GM12873 (cell line): ENCODE data around the gene SHC1.

Experiments used
- TF ChIP-seq, protein P1 (sequence below): IDR thresholded peaks from 2 replicates; pipeline ENCODE4 v1.5.1; 2012; ENCODE audit warnings: low read depth, mild to moderate bottlenecking, moderate library complexity, low read length, control low read depth; ENCODE audit not compliant: insufficient read depth; ENCODE audit errors: missing control alignments

SHC1 gene

DNA sequence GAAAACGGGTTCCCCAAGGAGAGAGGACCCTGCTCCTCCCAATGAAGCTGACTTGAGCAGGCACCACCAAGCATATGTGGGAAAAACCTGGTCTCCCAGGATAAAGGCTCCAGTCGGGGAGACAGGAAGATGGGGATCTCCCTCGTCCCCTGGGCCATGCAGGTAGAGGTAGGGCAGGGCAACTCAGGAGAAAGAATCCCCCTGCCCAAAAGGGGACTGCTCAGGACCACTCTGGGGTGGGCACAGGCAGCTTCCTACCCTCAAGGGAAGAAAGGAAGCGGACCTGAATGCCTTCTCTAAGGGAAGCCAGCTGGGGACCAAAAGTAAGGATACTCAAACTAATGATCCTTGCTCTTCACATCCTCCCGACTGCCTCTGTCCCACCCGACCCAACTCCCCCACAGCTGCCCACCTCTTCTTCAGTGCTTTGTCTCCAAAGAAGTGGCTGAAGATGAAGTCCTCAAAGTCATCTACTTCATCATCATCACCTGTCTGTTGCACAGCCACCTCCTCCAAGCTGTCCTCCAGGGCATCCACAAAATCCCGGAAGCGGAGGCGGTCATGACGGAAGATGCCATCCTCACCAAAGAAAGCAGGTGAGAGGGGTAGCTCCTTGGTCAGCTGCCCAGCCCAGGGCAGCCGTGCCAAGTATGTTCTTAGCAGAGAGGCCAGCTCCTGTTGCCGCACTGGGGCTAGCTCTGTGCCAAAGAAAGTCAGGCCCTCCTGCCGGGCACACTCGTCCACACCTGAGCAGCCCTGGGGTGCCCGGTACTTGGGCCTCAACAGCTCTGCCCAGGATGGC, 25.2 kb downstream of the SHC1 start:
- TF ChIP-seq, protein P1, sequence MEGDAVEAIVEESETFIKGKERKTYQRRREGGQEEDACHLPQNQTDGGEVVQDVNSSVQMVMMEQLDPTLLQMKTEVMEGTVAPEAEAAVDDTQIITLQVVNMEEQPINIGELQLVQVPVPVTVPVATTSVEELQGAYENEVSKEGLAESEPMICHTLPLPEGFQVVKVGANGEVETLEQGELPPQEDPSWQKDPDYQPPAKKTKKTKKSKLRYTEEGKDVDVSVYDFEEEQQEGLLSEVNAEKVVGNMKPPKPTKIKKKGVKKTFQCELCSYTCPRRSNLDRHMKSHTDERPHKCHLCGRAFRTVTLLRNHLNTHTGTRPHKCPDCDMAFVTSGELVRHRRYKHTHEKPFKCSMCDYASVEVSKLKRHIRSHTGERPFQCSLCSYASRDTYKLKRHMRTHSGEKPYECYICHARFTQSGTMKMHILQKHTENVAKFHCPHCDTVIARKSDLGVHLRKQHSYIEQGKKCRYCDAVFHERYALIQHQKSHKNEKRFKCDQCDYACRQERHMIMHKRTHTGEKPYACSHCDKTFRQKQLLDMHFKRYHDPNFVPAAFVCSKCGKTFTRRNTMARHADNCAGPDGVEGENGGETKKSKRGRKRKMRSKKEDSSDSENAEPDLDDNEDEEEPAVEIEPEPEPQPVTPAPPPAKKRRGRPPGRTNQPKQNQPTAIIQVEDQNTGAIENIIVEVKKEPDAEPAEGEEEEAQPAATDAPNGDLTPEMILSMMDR = no peak

DNA sequence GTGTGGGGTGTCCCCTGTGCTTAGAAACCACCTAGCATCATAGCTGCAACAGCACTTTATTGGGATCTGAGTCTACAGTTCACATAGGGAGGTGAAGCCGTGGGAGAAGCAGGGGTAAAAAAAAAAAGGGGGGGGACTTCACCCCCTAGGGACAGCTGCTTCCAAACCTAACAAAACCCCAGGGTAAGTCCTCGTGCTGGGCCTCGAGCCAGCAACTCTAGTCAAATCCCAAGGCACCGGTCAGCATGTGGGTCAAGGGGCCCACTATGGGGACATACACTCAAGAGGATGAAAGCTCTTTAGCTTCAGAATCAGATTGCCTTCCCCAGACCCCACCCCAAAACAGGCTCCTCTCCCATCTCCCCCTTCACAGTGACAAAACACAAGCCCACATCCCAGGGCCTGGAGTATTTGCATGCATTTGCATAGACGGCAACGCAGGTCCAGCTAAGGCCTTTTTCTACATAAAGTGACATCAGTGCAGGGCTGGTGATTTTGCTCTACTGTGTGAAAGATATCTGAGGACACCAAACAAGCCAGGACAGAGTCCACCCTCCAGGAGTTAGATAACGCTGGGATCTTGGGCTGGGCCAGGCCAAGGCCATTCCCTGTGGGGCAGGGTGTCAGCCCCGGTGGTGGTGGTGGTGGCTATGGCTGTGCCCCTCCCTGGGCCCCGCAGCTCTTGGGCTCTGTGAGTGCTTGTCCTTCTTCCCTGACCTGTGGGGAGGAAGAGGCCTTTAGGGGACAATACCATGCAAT, 26.0 kb downstream of the SHC1 start:
- TF ChIP-seq, protein P1 = no peak

DNA sequence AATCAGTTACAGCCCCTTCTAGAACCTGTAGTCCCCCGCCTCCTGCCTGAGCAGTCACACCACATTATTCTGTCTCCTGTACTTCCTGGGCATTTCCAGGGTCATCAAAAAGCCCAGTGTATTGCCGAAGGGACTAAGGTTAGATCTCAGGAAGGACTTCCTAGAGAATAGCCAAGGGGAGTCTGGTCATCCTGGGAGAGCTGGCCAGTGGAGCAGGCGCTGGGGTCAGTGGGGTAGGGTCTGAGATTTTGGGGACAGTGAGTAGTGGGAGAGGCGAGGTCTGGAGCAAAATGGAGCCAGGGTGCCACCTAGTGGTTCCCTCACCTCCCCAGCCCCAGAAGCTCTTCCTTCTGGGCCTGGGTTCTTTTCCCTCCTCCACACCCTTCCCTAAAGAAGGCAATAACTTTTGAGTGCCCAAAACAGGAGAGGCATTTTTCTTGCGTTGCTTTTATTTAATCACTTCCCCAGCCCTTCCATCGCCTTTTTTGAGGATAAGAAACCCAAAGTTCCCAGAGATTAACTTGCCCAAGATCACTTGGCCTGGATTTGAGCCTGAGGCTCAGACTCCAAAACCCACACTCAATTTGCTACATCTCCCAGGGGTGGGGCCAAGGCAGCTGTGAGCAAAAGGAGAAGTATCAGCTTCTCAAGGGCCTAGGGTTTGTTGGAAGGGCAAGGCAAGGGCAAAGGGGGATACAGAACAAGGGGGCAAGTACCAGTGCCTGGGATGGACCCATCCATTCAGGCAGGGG, 26.7 kb downstream of the SHC1 start:
- TF ChIP-seq, protein P1 = peak; percentile 96

DNA sequence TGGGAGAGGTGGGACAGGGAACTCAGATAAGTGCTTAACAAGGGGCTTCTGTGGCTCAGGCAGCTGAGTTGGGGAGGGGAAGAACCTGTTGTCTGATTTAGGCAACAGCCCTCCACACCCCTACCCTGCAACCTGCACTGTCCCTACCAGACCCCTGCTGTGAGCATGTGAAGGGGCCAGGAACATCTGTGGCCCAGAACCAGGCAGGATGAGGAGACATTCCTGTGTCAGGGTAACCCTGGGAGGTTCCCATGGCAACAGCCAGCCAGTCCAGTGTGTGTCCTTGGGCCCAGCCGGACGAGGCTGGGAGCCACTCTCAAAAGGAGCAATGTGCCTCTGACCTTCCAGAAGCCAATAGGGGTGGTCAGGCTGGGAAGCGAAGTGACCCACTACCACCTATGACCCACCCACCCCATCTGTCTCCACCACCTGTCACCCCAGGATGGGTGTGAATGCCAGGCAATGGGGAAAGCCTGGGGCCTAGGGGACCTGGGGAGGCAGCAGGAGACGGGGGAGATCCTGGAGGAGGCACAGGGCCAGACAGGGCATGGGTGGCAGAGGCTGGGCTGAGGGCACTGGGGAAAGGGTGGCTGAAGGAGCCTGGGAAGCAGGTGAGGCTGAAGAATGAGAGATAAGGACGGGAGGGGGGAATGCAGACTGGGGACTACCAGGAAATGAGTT, 29.1 kb downstream of the SHC1 start:
- TF ChIP-seq, protein P1 = no peak

DNA sequence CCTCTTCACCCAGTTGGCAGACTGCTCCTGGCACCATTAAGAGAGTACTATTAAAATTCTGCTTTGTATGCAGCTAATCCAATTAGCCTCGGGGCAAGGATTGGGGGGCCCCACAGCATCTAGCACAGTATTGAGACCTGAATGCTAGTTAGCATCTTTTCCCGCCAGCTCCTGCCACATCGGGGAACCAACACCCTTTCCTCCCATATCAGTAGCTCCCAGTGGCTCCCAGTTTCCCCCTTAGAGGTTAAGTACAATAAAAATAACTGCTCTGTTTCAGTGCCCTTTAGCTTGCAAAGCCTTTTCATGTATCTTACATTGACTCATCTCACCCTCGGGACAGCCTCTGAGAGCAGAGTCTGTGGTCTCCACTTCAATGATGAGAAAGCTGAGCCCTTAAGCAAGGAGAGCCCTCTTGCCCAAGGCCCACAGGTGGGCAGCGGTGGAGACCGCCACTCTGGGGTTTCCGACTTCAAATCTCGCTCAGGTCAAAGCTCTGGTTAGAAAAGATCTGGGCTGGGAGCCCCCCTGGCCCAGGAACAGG, 29.8 kb downstream of the SHC1 start:
- TF ChIP-seq, protein P1 = no peak

DNA sequence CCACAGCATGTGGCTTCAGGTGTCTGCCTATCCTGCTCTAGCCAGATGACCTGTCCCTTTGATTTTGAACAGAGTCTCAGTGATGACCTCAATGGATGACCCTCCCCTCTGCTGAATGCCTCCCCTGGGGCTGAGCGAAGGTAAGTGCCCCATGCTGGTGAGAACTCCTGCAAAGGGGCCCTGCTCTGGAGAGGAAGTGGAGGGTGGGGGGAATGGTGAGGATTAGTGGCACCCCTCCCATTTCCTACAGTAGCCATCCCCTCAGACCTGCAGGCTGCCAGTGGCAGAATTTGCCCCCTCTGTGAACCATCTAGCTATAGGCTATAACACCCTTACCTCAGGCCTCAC, 30.4 kb downstream of the SHC1 start:
- TF ChIP-seq, protein P1 = no peak
